IMR-90 (cell line): Measurements from ENCODE around the gene TBCEL. TPM values are rescaled to one million over a fixed set of nuclear protein-coding genes. Genes with fewer than 3 reads are reported as not detected.

ENCODE experiments used
- ATAC-seq: fragments of 200-7000 bp; cut with Tn5 transposase; 2 replicates; pipeline ENCODE4 v1.9.1; 2020; ENCODE audit warnings: low read depth, mild to moderate bottlenecking, moderate library complexity
- BruUV-seq: library from RNA; stranded (reverse); fragments of 400-500 nt; replicated peaks from 2 replicates; lab custom pipeline; 2021; lab: Mats Ljungman, UMichigan
- CTCF ChIA-PET: fragments of 300-600 bp; formaldehyde crosslinking; extraction: SDS; loops from one replicate; lab custom pipeline; 2021; ENCODE audit warnings: antibody characterized with exemption; lab: Yijun Ruan, JAX
- POLR2A ChIA-PET: fragments of 300-600 bp; sonication (Branson Sonifier 250); formaldehyde crosslinking; loops from one replicate; lab custom pipeline; 2022; ENCODE audit warnings: antibody characterized with exemption; ENCODE audit not compliant: unreplicated experiment; lab: Charles Lee
- DNase-seq: peaks from one replicate; pipeline ENCODE4 v3.0.0; 2013
- H2AFZ ChIP-seq: replicated peaks from 2 replicates; pipeline ENCODE3; 2013; ENCODE audit warnings: low read length, mild to moderate bottlenecking; ENCODE audit not compliant: poor library complexity
- H2AK5ac ChIP-seq: 2 replicates; pipeline ENCODE4 v1.6.1; 2013; ENCODE audit warnings: low read depth, low read length, inconsistent platforms
- H2AK9ac ChIP-seq: replicated peaks from 2 replicates; pipeline ENCODE3; 2013; ENCODE audit warnings: mild to moderate bottlenecking, low read depth, low read length, moderate library complexity; ENCODE audit not compliant: poor library complexity
- H2BK120ac ChIP-seq: 2 replicates; pipeline ENCODE4 v1.6.1; 2013; ENCODE audit warnings: low read depth, low read length, inconsistent platforms
- H2BK15ac ChIP-seq: 3 replicates; pipeline ENCODE4 v1.6.1; 2013; ENCODE audit warnings: low read depth, low read length, inconsistent platforms
- H2BK20ac ChIP-seq: 2 replicates; pipeline ENCODE4 v1.6.1; 2013; ENCODE audit warnings: low read depth, mild to moderate bottlenecking, inconsistent platforms, low read length, moderate library complexity
- H2BK5ac ChIP-seq: 2 replicates; pipeline ENCODE4 v1.6.1; 2013; ENCODE audit warnings: mild to moderate bottlenecking, low read depth, low read length, inconsistent platforms; ENCODE audit not compliant: poor library complexity, severe bottlenecking
- H3K14ac ChIP-seq: replicated peaks from 2 replicates; pipeline ENCODE4 v1.6.1; 2013; ENCODE audit warnings: low read depth, low read length, inconsistent platforms
- H3K18ac ChIP-seq: 2 replicates; pipeline ENCODE4 v1.6.1; 2013; ENCODE audit warnings: low read depth, low read length, control low read depth
- H3K23ac ChIP-seq: 2 replicates; pipeline ENCODE4 v1.6.1; 2013; ENCODE audit warnings: low read depth, low read length, inconsistent platforms
- H3K27ac ChIP-seq: 2 replicates; pipeline ENCODE4 v1.5.1; 2013; ENCODE audit warnings: mild to moderate bottlenecking, control low read depth, low read length; ENCODE audit not compliant: insufficient read depth
- H3K27me3 ChIP-seq: 2 replicates; pipeline ENCODE4 v1.6.1; 2013; ENCODE audit warnings: low read length; ENCODE audit not compliant: control insufficient read depth, insufficient read depth
- H3K36me3 ChIP-seq: 2 replicates; pipeline ENCODE4 v1.6.1; 2013; ENCODE audit warnings: low read length, mixed read lengths; ENCODE audit not compliant: control insufficient read depth, insufficient read depth
- H3K4ac ChIP-seq: 2 replicates; pipeline ENCODE4 v1.6.1; 2013; ENCODE audit warnings: low read depth, low read length, inconsistent platforms
- H3K4me1 ChIP-seq: 2 replicates; pipeline ENCODE4 v1.6.1; 2013; ENCODE audit warnings: low read length, mixed read lengths; ENCODE audit not compliant: control insufficient read depth, insufficient read depth
- H3K4me2 ChIP-seq: 2 replicates; pipeline ENCODE4 v1.6.1; 2013; ENCODE audit warnings: low read depth, mild to moderate bottlenecking, control low read depth, low read length, moderate library complexity
- H3K4me3 ChIP-seq: 2 replicates; pipeline ENCODE4 v1.5.1; 2013; ENCODE audit warnings: low read depth, mild to moderate bottlenecking, control low read depth, low read length, moderate library complexity; ENCODE audit not compliant: insufficient read depth
- H3K56ac ChIP-seq: 2 replicates; pipeline ENCODE4 v1.6.1; 2013; ENCODE audit warnings: low read length, inconsistent platforms; ENCODE audit not compliant: insufficient read depth; ENCODE audit errors: extremely low read depth
- H3K79me1 ChIP-seq, 2 experiments: 2 replicates each; pipeline ENCODE4 v1.6.1; 2013; ENCODE audit warnings: low read length in 2 of 2, inconsistent platforms in 1 of 2, low read depth in 1 of 2
- H3K9ac ChIP-seq: 2 replicates; pipeline ENCODE4 v1.6.1; 2013; ENCODE audit warnings: low read depth, low read length, control low read depth
- H3K9me1 ChIP-seq: 2 replicates; pipeline ENCODE4 v1.6.1; 2013; ENCODE audit warnings: low read length, inconsistent platforms; ENCODE audit not compliant: insufficient read depth
- H3K9me3 ChIP-seq: 2 replicates; pipeline ENCODE4 v1.6.1; 2013; ENCODE audit warnings: low read length; ENCODE audit not compliant: control insufficient read depth, insufficient read depth
- H4K20me1 ChIP-seq: 2 replicates; pipeline ENCODE4 v1.6.1; 2013; ENCODE audit warnings: low read length, inconsistent platforms; ENCODE audit not compliant: insufficient read depth
- H4K5ac ChIP-seq: 2 replicates; pipeline ENCODE4 v1.6.1; 2013; ENCODE audit warnings: mild to moderate bottlenecking, low read depth, low read length, control low read depth
- H4K8ac ChIP-seq, 2 experiments: 2 replicates each; pipeline ENCODE4 v1.6.1; 2013; ENCODE audit warnings: low read depth in 2 of 2, low read length in 2 of 2, control low read depth in 1 of 2, inconsistent platforms in 1 of 2
- H4K91ac ChIP-seq: 2 replicates; pipeline ENCODE4 v1.6.1; 2013; ENCODE audit warnings: low read depth, low read length, inconsistent platforms; ENCODE audit not compliant: insufficient read depth
- BHLHE40 ChIP-seq: fragments of 150-350 bp; IDR thresholded peaks from 2 replicates; pipeline ENCODE4 v1.6.1; 2016; ENCODE audit warnings: mild to moderate bottlenecking, low read depth, low read length
- CEBPB ChIP-seq: IDR thresholded peaks from 2 replicates; pipeline ENCODE4 v1.6.1; 2012; ENCODE audit warnings: low read depth, low read length, improper control_type of control experiment
- CHD1 ChIP-seq: IDR thresholded peaks from 2 replicates; pipeline ENCODE4 v1.6.1; 2012; ENCODE audit warnings: low read depth, low read length, improper control_type of control experiment
- FOS ChIP-seq: fragments of 150-350 bp; IDR thresholded peaks from 2 replicates; pipeline ENCODE4 v1.6.1; 2016; ENCODE audit warnings: low read depth, low read length
- MAFK ChIP-seq: IDR thresholded peaks from 2 replicates; pipeline ENCODE4 v1.6.1; 2012; ENCODE audit warnings: low read depth, low read length, improper control_type of control experiment
- MAZ ChIP-seq: IDR thresholded peaks from 2 replicates; pipeline ENCODE4 v1.6.1; 2012; ENCODE audit warnings: low read depth, mild to moderate bottlenecking, low read length, improper control_type of control experiment, moderate library complexity, borderline replicate concordance
- MXI1 ChIP-seq: IDR thresholded peaks from 2 replicates; pipeline ENCODE4 v1.6.1; 2012; ENCODE audit warnings: low read depth, mild to moderate bottlenecking, low read length, moderate library complexity, borderline replicate concordance
- NFE2L2 ChIP-seq: fragments of 150-350 bp; IDR thresholded peaks from 2 replicates; pipeline ENCODE4 v1.6.1; 2016; ENCODE audit warnings: low read depth, mild to moderate bottlenecking, low read length
- POLR2A ChIP-seq: IDR thresholded peaks from 2 replicates; pipeline ENCODE4 v1.6.1; 2012; ENCODE audit warnings: mild to moderate bottlenecking, low read depth, low read length
- RAD21 ChIP-seq: IDR thresholded peaks from 2 replicates; pipeline ENCODE4 v1.6.1; 2012; ENCODE audit warnings: low read length, improper control_type of control experiment
- RFX5 ChIP-seq: IDR thresholded peaks from 2 replicates; pipeline ENCODE4 v1.8.0; 2012; ENCODE audit warnings: low read depth, mild to moderate bottlenecking, low read length, moderate library complexity
- SMC3 ChIP-seq: fragments of 150-350 bp; IDR thresholded peaks from 2 replicates; pipeline ENCODE4 v1.6.1; 2016; ENCODE audit warnings: low read depth, mild to moderate bottlenecking, antibody characterized with exemption, low read length, moderate library complexity
- WGBS, 2 experiments: methylation state at CpG; one replicate each; pipeline versions ENCODE4 v1.1.5 to v1.1.7; 2013; ENCODE audit warnings: missing lambda C conversion rate in 2 of 2; ENCODE audit not compliant: insufficient read length in 1 of 2; ENCODE audit errors: extremely low coverage in 2 of 2; 5-methylcytosine and 5-hydroxymethylcytosine counted together
- dilution Hi-C: fragments of 300-500 bp; cut with HindIII; formaldehyde crosslinking; loops from one replicate; pipeline ENCODE4 v1.14.3; 2018; ENCODE audit warnings: low sequenced_read_pairs; ENCODE audit not compliant: unreplicated experiment
- in situ Hi-C: fragments of 300-500 bp; cut with MboI; formaldehyde crosslinking; loops from 3 replicates; pipeline ENCODE4 v1.14.3; 2019; ENCODE audit warnings: low sequenced_read_pairs, inconsistent platforms, mixed read lengths
- intact Hi-C: fragments of 100-400 bp; cut with micrococcal nuclease; formaldehyde crosslinking; loops from 2 replicates; pipeline ENCODE4 v1.10.0; 2022
- polyA plus RNA-seq, 3 experiments: library from polyadenylated mRNA; depleted of rRNA; stranded (reverse); fragments of >200 nt; gene quantifications; 2 replicates each; pipeline ENCODE4 v1.2.3, GENCODE V29; 2012; ENCODE audit warnings: low replicate concordance in 1 of 3
- total RNA-seq: library from RNA; depleted of rRNA; stranded (reverse); fragments of >200 nt; gene quantifications from 2 replicates; pipeline ENCODE4 v1.2.3, GENCODE V29; 2012

The TBCEL gene
- total and polyA plus RNA-seq, 2 of the 4 experiments (the other 2 are of a cell fraction), result 7.1 to 21.0 TPM

- Histone ChIP-seq H2AK9ac (no peak overlapping the region), H4K91ac (no peak overlapping the region), H3K27me3 (no peaks in the 10 kb centered on the region), H2AFZ (no peak overlapping the region), H3K18ac (no peak overlapping the region), H3K27ac (no peak overlapping the region), H3K56ac (no peak overlapping the region), H2BK20ac (no peak overlapping the region), H4K8ac (no peak overlapping the region), H3K4me1 (no peaks in the 10 kb centered on the region), H3K4me3 (no peak overlapping the region), H2BK5ac (no peak overlapping the region), H2BK120ac (no peak overlapping the region), H3K9me1 (peaks cover 4% of the 10 kb centered on the region), H3K14ac (no peak overlapping the region), H3K4me2 (no peak overlapping the region), H3K36me3 (peaks cover 5% of the 10 kb centered on the region), H3K9ac (no peak overlapping the region), H2AK5ac (no peak overlapping the region), H3K9me3 (no peaks in the 10 kb centered on the region), H3K4ac (no peak overlapping the region), H3K79me1 (no peaks in the 10 kb centered on the region), H4K20me1 (peaks cover 5% of the 10 kb centered on the region; the same call in 1 of the 2 replicates), H2BK15ac (no peak overlapping the region), H3K23ac (no peak overlapping the region), H4K5ac (no peak overlapping the region)
- 100% methylated on average over 2 of the region's 4 CpGs; no CpG with 5 or more reads in 1 of the 2 experiments for WGBS, 2 experiments
- dilution Hi-C loops, result no loop called here
- intact Hi-C loops, result no loop called here
- CTCF ChIA-PET, result no interaction called here
- ATAC-seq (peak; percentile 88), DNase-seq (peak; percentile 19)
- TF ChIP-seq SMC3 (no peak), CEBPB (no peak), BHLHE40 (no peak), RFX5 (no peak), CHD1 (no peak), POLR2A (no peak), NFE2L2 (no peak), MAFK (no peak), MXI1 (no peak), FOS (no peak), MAZ (no peak), RAD21 (no peak)
- no TSS peak for BruUV-seq
- in situ Hi-C loops, result no loop called here
- POLR2A ChIA-PET, result no interaction called here
Measured at GRCh38 chr11:121086866-121087265, 63.0 kb downstream of the TBCEL start.
